HG03520 (cell line): Measurements from ENCODE around the gene SCAND1.

Experiments used
- ATAC-seq: cut with Tn5 transposase; IDR thresholded peaks from one replicate; pipeline ENCODE4 v1.9.1; 2021; ENCODE audit warnings: mild to moderate bottlenecking, moderate library complexity; ENCODE audit not compliant: unreplicated experiment

The SCAND1 gene

DNA sequence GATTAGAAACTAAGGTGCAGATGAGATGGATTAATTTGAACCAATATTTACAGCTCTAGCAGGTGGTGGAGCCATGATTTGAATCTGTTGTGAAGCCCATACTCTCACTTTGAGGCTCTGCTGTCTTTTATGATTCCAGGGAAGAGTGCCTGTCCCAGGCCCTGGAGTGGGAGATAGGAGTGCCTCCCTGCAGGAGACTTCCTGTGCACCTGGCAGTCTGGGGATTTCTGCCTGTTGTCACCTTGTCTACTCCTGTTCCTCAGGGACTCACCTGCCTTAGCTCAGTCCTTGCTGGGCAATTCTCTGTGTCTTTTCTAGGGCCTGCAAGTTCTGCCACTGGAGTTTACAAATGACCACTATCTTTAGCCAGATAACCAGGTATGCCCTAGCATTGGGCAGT lies 46.3 kb downstream of the SCAND1 start:
- ATAC-seq, result no peak

DNA sequence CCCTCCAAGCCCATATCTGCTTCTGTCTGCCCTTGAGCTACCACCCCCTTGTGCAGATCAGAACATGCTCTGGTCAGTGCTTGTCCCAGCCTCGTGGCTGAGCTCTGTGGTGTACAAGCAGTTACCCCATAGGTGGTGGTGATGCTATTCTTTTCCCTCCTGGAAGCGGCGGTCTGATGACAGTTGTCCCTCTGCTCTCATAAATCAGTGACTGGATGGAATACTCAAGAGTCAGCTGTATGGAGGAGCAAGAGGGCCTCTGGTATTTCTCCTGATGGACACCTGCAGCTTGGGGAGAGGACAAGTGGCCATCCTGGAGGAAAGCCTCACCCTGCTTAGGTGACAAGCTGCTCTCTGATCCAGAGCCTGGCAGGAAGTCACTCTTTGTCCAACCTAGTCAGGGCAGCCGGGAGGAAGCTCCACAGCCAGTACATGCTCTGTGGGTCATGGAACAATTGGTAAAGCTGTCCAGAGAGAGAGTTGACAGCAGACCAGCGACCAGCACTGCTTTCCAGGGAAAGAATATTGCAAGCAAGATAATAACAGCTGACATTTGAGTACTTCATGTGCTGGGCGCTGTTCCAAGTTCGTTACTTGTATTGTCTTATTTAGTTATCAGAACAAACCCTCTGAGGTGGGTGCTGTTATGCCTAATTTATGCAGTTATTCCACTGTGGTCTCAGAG lies 47.1 kb downstream of the SCAND1 start:
- no peak for ATAC-seq

DNA sequence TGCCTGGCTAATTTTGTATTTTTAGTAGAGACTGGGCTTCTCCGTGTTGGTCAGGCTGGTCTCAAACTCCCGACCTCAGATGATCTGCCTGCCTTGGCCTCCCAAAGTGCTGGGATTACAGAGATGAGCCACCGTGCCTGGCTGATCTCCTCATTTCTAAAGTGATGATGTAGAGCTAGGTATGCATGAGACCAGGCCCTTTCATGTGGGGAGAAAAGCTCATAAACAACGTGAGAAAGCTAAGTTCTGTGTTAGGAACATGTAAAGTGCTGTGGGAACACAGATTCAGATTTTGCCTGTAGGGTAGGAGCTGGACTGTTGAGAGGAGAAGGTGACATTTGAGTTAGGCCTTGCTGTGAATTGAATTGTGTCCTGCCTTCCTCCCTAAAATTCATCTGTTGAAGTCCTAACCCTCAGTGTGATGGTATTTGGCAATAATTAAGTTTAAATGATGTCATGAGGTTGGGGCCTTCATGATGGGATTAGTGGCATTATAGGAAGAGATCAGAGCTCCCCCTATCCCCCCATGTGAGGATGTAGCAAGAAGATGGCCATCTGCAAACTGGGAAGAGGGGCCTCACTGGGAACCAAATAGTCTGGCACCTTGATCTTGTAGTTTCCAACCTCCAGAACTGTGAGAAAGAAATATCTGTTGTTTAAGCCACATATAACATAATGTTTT lies 49.2 kb downstream of the SCAND1 start:
- no peak for ATAC-seq

DNA sequence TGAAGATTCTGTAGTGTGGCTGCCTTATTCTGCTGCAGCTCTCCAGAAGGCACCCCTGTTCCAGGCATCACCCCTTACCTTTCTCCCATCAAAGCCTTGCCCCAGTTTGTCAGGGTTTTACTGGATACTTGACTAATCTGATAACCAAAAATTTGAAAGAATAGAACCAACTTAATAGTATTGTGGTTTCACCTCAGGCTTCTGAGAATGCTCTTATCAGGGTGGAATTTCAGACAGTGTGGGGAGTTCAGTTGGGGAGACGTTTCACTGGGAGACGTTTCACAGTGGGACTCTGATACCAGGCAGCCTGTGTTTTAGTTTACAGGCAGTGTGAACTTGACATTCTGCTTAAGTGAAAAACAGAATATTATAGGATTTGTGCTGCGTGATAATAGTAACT lies 50.5 kb downstream of the SCAND1 start:
- ATAC-seq, result no peak
